MG63 (cell line): ENCODE measurements around the gene EPB41L4B. TPM values are rescaled to one million over a fixed set of nuclear protein-coding genes. Genes with fewer than 3 reads are reported as not detected.

ENCODE experiments used
- DNase-seq: peaks from one replicate; pipeline ENCODE4 v3.0.0-alpha.2; 2020
- H3K27me3 ChIP-seq: fragments of 250-450 bp; sonication (Bioruptor Pico); 2 replicates; pipeline ENCODE4 v1.5.1; 2020; ENCODE audit warnings: mild to moderate bottlenecking, moderate library complexity
- H3K36me3 ChIP-seq: fragments of 250-450 bp; sonication (Bioruptor Pico); 2 replicates; pipeline ENCODE4 v1.5.1; 2020; ENCODE audit warnings: mild to moderate bottlenecking, moderate library complexity
- H3K4me3 ChIP-seq: fragments of 250-450 bp; sonication (Bioruptor Pico); 2 replicates; pipeline ENCODE4 v1.5.1; 2020; ENCODE audit warnings: mild to moderate bottlenecking, moderate library complexity
- H3K9me3 ChIP-seq: fragments of 250-450 bp; sonication (Bioruptor Pico); 2 replicates; pipeline ENCODE4 v1.5.1; 2020; ENCODE audit warnings: mild to moderate bottlenecking, moderate library complexity
- total RNA-seq: library from RNA; depleted of rRNA; stranded (reverse); fragments of >200 nt; shearing (Covaris generic); gene quantifications from 2 replicates; pipeline ENCODE4 v1.2.3, GENCODE V29; 2014; ENCODE audit warnings: low replicate concordance

The EPB41L4B gene
- total RNA-seq, 1 experiment from 2014 or later, result 3.1 TPM

DNA sequence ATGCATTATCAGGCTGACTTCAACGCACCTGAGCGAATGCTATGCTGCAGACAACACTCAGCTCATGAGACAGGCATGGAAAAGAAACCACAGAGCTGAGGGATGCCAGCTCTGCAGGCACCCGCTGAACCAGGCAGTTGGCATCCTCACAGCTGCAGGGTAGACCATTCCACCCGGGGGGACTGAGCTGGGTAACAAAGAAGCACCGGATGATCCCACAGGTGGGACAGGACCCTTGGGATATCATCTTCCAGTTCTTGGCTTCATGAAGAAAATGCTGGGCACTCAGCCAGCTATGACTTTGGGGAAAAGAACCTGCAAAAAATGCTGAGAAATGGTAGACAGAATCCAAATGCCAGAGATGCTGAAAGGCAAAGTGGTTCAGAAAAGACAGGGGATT is 9.6 kb downstream of the EPB41L4B start:
- Histone ChIP-seq H3K4me3 (no peak overlapping the region), H3K36me3 (no peaks in the 10 kb centered on the region), H3K9me3 (no peaks in the 10 kb centered on the region), H3K27me3 (no peaks in the 10 kb centered on the region)
- DNase-seq, result peak; percentile 64

DNA sequence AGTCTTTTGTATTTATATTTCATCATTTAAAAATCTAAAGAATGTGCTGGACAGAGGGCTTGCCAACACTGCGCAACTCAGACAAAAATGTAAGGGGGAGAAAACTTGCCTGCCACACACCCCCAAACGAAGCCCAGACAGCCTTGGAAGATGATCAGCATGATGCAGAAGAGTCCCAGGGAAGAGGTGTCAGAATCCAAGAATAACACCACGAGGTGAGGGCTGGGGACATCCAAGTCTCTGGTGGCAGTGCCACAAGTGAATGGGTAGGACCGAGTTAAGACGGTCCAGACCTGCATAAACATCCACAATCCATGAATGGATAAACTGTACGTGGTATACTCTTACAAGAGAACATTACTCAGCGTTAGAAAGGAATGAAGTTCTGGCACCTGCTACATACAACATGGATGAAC is 10.4 kb downstream of the EPB41L4B start:
- H3K9me3 ChIP-seq, result no peaks in the 10 kb centered on the region
- H3K4me3 ChIP-seq, result no peak overlapping the region
- peak; percentile 69 for DNase-seq
- H3K27me3 ChIP-seq, result no peaks in the 10 kb centered on the region
- no peaks in the 10 kb centered on the region for H3K36me3 ChIP-seq

DNA sequence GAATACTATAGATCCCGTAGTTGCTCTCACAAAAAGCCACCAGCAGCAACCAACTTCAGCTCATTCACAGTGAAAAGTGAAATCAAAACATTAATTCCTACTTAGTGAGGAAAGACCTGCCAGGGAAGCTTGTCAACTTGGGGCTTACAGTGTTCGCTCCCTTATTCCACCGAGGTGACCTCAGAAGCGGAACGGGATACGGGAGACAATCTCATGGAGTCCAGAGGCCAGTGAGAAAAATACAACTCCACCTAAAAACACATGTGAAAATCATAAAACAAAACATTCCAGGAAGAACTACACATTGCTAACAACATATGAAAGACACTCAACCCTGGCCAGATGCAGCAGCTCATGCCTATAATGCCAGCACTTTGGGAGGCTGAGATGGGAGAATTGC is 11.6 kb downstream of the EPB41L4B start:
- Histone ChIP-seq H3K36me3 (no peaks in the 10 kb centered on the region), H3K4me3 (no peak overlapping the region), H3K27me3 (no peaks in the 10 kb centered on the region), H3K9me3 (no peaks in the 10 kb centered on the region)
- DNase-seq, result no peak

DNA sequence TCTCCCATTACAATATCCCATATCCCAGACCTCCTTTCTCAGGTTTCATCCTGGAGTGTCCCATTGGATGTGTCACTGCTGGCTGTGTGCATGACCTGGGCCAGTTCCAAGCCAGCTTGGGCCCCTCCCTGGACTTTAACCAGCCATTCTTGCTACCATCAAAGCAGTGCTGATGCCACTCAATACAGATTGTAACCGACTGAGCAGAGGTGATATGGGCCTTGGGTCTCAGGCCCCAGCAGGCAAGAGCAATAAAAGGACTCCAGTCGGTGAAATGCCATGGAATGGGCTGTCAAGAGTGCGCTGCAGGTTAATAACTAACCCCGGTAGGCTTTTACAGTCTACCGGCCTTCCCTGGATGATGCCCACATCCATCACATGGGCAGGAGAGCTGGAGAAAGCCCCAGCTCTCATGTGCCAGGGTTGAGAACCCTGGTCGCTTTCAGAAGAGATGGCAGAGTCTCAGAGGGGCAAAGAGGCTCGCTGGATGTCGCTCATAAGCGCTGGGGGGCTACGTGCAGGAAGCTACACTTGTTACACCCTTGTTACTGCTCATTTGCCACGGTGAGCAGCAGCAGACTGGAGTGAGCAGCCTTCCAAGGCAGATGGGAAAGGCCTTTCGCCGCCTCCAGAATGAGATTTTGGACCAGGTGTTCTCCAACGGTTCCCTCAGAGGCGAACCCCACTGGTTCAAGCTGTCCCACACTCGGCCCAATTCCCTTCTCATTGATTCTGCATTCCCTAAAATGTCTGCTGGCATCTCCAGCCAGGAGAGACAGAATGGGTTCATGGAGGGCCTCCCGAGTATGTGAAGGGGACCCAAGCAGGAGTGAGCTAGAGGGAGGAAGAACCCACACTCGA is 13.2 kb downstream of the EPB41L4B start:
- H3K9me3 ChIP-seq, result no peaks in the 10 kb centered on the region
- DNase-seq, result peak; percentile 33
- no peak overlapping the region for H3K4me3 ChIP-seq
- no peaks in the 10 kb centered on the region for H3K27me3 ChIP-seq
- H3K36me3 ChIP-seq, result no peaks in the 10 kb centered on the region

DNA sequence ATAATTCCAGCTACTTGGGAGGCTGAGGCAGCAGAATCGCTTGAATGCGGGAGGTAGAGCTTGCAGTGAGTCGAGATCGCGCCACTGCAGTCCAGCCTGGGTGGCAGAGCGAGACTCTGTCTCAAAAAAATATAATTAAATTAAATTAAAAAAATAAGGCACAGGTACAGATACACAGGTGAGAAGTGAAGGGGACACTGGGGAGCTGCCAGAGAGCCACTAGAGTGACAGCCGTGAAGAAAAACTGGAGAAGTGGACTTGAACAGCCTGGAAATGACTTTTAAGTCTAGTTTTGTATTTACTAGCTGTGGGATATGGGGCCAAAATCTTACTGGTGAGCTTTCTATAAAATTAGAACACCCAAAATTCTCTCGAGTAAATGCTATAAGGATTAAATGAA is 15.1 kb downstream of the EPB41L4B start:
- no peaks in the 10 kb centered on the region for H3K27me3 ChIP-seq
- H3K36me3 ChIP-seq, result no peaks in the 10 kb centered on the region
- DNase-seq, result no peak
- H3K9me3 ChIP-seq, result no peaks in the 10 kb centered on the region
- no peak overlapping the region for H3K4me3 ChIP-seq

DNA sequence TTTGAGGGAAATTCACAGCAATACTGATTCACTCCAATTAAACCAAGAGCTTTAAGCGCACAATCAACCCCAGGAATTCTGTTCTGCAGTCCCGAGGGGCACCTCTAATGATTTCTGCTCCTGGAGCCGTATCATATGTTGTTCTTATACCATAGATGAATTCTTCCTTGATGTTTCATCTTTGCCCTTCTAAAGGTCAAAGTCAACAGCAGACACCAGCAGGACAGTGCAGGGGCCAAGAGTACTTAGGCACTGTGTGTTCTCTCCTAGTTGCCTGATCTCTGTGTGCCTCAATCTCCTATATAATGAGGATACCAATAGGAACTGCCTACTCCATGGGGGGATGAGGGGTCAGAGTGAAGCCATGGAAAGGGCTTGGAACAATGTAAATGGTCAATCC is 16.5 kb downstream of the EPB41L4B start:
- DNase-seq, result no peak
- no peak overlapping the region for H3K4me3 ChIP-seq
- H3K36me3 ChIP-seq, result no peaks in the 10 kb centered on the region
- no peaks in the 10 kb centered on the region for H3K27me3 ChIP-seq
- no peaks in the 10 kb centered on the region for H3K9me3 ChIP-seq

DNA sequence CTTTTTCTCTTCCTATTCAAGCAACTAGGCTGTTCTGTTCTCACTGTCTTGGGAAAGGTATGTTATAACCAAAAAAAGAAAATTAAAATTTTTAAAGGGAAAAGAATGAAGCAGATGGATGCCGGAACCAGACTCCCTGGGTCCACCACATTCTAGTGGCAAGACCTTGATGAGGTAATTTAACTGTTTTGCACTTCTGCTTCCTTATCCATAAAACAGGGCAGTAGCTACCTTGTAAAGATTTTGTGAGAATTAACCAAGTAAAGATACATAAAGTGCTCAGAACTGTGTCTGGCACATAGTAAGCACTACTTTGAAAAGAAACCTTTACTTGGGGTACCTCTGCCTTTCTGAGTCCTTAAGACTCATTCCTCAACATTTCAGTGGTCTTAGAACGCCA is 17.0 kb downstream of the EPB41L4B start:
- Histone ChIP-seq H3K36me3 (no peaks in the 10 kb centered on the region), H3K9me3 (no peaks in the 10 kb centered on the region)
- DNase-seq, result no peak

DNA sequence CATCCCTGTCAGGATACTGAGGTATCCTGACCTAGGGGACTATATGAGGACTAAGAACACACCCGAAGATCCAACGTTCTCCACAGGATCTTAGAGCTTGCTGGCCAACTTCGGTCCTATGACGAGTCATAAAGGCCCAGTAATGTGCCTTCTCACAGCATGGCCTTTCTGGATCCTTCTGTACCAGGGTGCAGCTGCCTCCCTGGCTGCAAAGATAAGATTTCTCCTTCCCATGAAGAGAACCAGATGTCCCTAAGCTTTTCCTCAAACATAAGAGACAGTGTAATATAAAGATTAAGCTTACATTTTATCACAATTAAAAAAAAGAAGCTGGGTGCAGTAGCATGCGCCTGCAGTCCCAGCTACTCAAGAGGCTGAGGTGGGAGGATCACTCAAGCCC is 18.3 kb downstream of the EPB41L4B start:
- Histone ChIP-seq H3K27me3 (no peaks in the 10 kb centered on the region), H3K4me3 (no peak overlapping the region), H3K36me3 (no peaks in the 10 kb centered on the region), H3K9me3 (no peaks in the 10 kb centered on the region)
- DNase-seq, result no peak

More for the DNA sequence above, 17.0 kb downstream of the EPB41L4B start:
- Histone ChIP-seq H3K4me3 (no peak overlapping the region), H3K27me3 (no peaks in the 10 kb centered on the region)

DNA sequence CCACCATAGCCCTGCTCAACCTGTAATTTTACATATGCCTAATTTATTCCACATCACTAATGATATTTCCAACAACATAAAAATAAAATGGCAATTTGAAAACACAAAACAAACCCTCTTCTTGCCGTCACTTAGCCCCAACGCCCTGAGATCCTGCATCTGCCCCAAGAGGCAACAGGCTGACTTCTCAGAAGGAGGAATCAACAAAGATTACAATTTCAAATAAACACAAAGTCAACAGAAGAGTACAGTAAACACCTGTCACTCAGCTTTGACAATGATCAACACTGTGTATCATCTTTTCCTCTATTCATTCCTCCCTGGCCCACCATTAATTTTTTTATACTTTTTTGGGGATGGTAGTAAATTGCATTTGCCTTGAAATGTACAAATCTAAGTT is 19.8 kb downstream of the EPB41L4B start:
- no peak overlapping the region for H3K4me3 ChIP-seq
- no peaks in the 10 kb centered on the region for H3K27me3 ChIP-seq
- no peak for DNase-seq
- H3K36me3 ChIP-seq, result no peaks in the 10 kb centered on the region
- no peaks in the 10 kb centered on the region for H3K9me3 ChIP-seq

DNA sequence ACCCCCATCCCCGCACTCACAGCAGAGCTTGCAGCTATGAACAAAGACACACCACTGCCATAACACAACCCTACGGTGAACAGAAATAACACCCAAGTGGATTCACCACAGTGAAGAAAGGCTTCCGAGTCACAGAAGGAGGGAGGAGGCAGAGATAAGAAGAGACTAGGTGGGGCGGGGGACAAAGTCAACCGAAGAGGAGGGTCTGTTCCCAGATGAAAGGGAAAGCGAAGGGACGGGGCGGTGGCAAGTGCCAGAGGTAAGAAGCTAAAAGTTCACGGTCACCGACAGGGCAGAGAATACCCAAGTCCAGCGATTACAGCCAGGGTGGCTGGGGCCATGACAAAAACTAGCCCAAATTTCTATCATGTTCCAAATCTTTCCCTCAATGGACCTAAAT is 21.0 kb downstream of the EPB41L4B start:
- Histone ChIP-seq H3K4me3 (no peak overlapping the region), H3K27me3 (no peaks in the 10 kb centered on the region), H3K36me3 (no peaks in the 10 kb centered on the region), H3K9me3 (no peaks in the 10 kb centered on the region)
- no peak for DNase-seq

DNA sequence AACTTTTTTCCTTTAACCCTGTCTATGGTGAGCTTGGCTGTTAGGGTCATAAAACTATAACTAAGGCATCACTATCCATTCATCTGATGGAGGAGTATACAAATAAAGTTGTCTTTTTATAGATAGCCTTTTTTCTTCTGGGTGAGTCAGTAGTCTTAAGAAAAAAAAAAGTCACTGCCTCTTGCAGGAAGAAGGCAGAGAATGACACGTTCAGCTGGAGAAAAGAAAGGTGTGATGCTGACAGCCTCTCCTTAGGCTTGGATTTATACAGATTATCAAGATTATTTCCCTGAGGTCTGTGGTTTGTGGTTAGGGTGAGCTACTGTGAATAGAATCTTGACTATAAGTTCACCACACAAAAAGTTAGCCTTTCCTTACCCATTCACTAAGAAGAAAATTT is 23.0 kb downstream of the EPB41L4B start:
- Histone ChIP-seq H3K36me3 (no peaks in the 10 kb centered on the region), H3K4me3 (no peak overlapping the region), H3K27me3 (no peaks in the 10 kb centered on the region), H3K9me3 (no peaks in the 10 kb centered on the region)
- DNase-seq, result peak; percentile 28

DNA sequence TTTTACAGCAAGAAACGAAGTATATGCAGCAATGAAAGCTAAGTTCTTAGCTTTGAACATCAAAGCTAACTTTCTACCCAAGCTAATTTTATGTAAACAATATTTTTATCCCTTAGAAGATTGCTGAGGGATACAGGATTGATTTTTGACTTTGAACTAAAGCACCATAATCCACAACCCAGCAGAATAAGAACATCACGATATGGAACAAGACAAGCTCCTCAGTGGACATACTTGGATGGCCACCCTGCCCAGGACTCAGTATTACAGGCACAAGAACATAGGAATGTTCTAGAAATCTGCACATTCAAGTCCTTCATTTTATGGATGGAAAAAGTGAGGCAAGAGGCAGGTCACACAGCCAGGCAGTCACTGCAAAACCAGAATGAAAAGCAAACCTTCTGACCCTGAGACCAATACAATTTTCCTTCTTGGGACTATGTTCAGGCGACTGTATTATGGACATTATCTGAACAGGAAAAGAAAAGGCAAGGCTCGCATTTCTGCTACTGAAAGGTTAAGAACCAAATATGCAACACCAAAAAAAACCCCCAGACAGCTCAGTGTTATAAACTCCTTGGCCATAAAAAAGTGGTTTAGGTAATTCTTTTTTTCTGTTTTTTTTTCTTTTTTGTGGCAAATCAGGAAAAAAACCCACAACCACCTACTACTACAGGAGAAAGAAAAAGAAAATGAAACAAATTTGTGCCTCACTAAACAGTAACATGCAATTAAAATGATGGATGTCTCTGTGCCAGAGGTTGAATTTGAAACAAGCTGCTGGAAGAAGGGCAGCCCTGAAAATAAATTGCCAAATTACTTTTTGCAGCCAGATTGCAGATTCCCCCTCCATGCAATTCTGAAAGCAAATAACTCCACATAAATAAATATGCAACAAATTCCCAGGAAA is 25.4 kb downstream of the EPB41L4B start:
- no peak for DNase-seq
- Histone ChIP-seq H3K36me3 (no peaks in the 10 kb centered on the region), H3K9me3 (no peaks in the 10 kb centered on the region), H3K4me3 (no peak overlapping the region), H3K27me3 (no peaks in the 10 kb centered on the region)

DNA sequence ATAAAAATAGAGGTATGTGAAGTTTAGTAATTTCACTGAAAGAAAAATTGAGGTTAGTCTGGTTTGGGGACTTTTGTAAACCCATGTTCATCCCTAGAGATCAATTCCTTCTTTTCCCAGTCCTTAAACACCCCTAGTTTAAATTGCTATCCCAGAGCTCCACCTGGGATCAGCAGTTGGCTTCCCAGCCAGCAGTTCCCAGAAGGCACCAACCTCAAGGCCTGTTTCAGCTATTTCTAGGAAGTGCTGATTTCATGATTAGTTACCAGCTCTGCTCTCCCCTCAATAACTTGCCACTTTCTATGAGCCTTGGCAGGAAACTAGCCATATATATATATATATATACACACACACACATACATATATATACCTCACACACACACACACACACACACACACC is 30.5 kb downstream of the EPB41L4B start:
- no peaks in the 10 kb centered on the region; the same call in 1 of the 2 replicates for H3K27me3 ChIP-seq
- H3K9me3 ChIP-seq, result no peaks in the 10 kb centered on the region
- H3K36me3 ChIP-seq, result no peaks in the 10 kb centered on the region
- DNase-seq, result no peak
- no peak overlapping the region for H3K4me3 ChIP-seq

DNA sequence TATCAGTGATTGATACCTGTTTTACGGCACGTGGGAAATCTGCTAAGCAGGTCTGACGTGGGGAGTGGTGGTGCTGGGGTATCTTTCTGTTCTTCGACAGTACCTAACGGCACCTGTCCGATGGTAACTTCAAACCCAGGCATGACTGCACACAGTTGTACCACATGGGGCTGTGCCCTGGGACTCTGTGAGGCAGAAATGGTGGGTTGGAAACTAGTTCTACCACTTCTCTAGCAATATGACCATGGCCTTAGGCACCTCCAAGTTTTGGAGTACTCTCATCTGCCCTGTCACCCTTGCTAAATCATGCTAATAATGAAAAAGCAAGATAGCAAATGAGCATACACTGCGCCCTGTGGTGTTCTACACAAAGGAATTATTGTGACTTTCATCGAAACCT is 30.9 kb downstream of the EPB41L4B start:
- Histone ChIP-seq H3K9me3 (no peaks in the 10 kb centered on the region), H3K36me3 (no peaks in the 10 kb centered on the region), H3K4me3 (no peak overlapping the region), H3K27me3 (no peaks in the 10 kb centered on the region; the same call in 1 of the 2 replicates)
- DNase-seq, result no peak

DNA sequence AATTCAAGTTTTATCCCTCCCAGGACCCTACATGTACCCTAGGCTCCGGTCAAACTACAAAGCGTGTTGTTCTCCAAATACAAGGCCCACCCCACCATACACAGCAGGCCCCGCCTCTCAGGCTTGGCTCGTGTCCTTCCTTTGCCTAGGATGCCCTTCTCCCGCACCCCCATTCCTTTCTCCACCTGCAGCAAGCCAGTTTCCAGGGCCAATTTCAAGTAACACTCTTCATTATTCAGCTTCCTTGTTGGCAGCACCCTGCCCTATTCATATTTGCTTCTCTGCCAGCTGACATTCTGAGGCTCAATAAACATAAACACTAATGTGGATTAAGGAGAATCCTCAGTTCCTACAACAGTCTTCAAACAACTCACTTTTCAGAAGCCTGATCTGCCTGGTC is 31.7 kb downstream of the EPB41L4B start:
- Histone ChIP-seq H3K4me3 (no peak overlapping the region), H3K36me3 (no peaks in the 10 kb centered on the region), H3K9me3 (no peaks in the 10 kb centered on the region), H3K27me3 (no peaks in the 10 kb centered on the region; the same call in 1 of the 2 replicates)
- peak; percentile 48 for DNase-seq

DNA sequence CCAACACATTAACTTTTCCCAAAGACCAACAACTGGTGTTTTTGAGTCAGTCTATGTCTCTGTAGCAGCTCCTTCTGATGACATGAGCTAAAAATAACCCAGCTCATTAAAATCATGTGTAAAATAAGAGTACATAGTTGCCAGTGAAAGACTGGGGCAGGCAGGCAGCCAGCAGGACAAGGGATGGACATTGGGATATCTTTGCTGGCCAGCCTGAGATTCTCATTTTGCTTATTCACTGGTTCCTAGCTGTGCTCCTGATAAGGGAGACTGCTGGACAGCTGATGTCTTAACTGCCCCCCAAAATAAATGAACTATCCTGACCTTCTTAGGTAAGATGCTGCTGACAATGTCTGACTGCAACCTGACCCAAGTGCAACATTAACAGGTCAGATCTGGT is 33.9 kb downstream of the EPB41L4B start:
- Histone ChIP-seq H3K36me3 (no peaks in the 10 kb centered on the region), H3K9me3 (peaks cover 4% of the 10 kb centered on the region; the same call in 1 of the 2 replicates), H3K27me3 (no peaks in the 10 kb centered on the region; the same call in 1 of the 2 replicates), H3K4me3 (no peak overlapping the region)
- DNase-seq, result no peak

DNA sequence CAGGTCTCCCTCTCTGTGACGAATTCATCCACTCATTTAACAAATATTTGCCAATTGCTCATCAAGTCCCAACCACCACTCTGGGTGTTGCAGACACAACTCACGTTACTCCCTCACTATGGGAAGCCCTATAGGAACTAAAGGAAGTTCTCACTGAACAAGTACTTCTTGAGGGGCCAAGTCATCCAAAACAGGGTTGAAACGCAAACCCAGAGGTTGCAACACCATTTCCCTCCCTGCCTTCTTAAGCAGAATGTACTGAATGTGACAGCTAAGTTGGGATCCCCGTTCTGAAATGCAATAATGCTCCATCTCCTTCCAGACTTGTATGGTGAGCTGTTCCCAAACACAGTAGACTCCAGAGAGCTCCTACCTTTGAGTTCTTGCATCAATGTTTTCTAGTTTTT is 34.3 kb downstream of the EPB41L4B start:
- H3K27me3 ChIP-seq, result no peaks in the 10 kb centered on the region; the same call in 1 of the 2 replicates
- peaks cover 4% of the 10 kb centered on the region; the same call in 1 of the 2 replicates for H3K9me3 ChIP-seq
- no peaks in the 10 kb centered on the region for H3K36me3 ChIP-seq
- no peak overlapping the region for H3K4me3 ChIP-seq
- DNase-seq, result no peak
